Uterus (tissue), 2 donors: Measurements from ENCODE around the gene PITPNB.

Experiments
- CTCF ChIP-seq, 4 experiments: fragments of 200-600 bp in 2 of 4; fragments of 450-650 bp in 2 of 4; sonication (generic) in 2 of 4; IDR thresholded peaks; one replicate each; pipeline ENCODE4 v1.5.1; 2016 to 2019; ENCODE audit warnings: antibody characterized with exemption in 4 of 4, mild to moderate bottlenecking in 2 of 4, moderate library complexity in 1 of 4
- POLR2A ChIP-seq, 2 donors: fragments of 450-650 bp; IDR thresholded peaks; one replicate each; pipeline ENCODE4 v1.6.1; 2016; ENCODE audit warnings: antibody characterized with exemption in 2 of 2, mild to moderate bottlenecking in 1 of 2, moderate library complexity in 1 of 2

- no peak for TF ChIP-seq CTCF (IDR thresholded peaks at IDR 0.05)
- no peak for TF ChIP-seq POLR2A (IDR thresholded peaks at IDR 0.05)
Measured at GRCh38 chr22:27882507-27883290, 36.4 kb downstream of the PITPNB start.
